GM18508 (cell line): ENCODE measurements around the gene FCF1.
"Not testable (repeated sequence)": the region's sequence is repeated elsewhere in the genome, so short reads cannot be mapped to it uniquely, and the experiment has no call there.

Experiments
- ATAC-seq: cut with Tn5 transposase; IDR thresholded peaks from one replicate; pipeline ENCODE4 v1.9.1; 2021; ENCODE audit warnings: moderate number of reproducible peaks; ENCODE audit not compliant: insufficient read depth, unreplicated experiment

The FCF1 gene

DNA sequence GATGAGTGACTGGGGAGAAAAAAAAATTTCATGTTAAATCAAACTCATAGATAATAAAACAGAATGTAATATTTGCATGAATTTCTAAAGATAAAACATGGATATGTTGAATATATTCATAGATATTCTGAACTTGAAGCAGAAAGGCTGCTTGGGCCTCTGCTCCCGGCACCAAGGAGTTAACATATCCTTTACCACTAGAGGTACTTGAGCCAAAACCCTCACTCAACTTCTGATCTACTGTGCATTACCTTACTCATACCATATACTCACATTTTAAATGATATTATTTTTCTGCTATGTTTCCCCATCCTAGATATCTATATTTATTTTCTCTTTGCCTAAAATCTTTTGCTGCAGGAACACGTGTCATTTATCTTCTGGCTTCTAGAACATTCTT, 15.0 kb upstream of the FCF1 start:
- no peak for ATAC-seq

DNA sequence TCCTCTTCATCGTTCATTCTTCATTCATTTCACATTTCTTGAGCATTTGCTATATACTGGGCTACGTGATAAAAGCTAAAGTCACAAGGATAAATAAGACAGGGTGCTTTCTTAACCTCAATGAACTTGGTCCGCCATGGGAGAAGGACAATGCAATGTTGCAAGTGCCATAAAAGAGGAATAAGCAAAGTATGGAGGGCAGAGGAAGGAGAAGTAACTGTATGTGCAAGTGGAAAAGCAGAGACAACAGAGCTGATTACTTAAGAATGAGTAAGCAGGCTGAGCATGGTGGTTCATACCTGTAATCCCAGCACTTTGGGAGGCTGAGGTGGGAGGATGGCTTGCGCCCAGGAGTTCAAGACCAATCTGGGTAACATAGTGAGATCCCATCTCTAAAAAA, 14.5 kb upstream of the FCF1 start:
- ATAC-seq: no peak

DNA sequence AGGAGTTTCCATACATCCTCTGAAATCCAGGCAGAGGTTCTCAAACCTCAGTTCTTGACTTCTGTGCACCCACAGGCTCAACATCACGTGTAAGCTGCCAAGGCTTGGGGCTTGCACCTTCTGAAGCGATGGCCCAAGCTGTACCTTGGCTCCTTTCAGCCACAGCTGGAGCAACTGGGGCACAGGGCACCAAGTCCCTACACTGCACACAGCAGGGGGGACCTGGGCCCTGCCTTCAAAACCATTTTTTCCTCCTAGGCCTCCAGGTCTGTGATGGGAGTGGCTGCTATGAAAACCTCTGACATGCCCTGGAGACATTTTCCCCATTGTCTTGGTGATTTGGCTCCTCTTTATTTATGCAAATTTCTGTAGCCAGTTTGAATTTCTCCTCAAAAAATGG, 10.7 kb upstream of the FCF1 start:
- ATAC-seq: no peak

DNA sequence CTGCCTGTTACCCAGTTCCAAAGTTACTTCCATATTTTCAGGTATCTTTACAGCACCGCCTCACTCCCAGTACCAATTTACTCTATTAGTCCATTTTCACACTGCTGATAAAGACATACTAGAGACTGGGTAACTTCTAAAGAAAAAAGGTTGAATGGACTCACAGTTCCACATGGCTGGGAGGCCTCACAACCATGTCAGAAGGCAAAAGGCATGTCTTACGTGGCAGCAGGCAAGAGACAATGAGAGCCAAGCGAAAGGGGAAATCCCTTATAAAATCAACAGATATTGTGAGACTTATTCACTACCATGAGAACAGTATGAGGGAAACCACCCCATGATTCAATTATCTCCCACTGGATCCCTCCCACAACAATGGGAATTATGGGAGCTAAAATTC, 9.9 kb upstream of the FCF1 start:
- ATAC-seq: no peak

DNA sequence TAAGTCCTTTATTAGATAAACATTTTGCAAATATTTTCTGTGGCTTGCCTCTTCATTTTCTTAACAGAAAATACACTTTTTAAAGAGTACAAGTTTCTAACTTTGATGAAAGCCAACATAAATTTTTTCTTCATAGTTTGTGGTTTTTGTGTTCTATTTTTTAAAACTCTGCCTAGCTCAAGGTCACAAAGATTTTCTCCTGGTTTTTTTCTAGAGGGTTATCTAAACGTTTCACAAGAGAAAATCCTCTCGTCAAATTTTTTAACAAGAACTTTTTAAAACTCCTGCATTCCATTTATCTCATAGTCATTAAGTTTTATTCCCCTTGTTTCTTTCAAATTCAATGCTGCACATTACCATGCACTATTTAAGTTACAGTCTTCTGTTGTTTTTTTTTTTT, 8.3 kb upstream of the FCF1 start:
- ATAC-seq: no peak

DNA sequence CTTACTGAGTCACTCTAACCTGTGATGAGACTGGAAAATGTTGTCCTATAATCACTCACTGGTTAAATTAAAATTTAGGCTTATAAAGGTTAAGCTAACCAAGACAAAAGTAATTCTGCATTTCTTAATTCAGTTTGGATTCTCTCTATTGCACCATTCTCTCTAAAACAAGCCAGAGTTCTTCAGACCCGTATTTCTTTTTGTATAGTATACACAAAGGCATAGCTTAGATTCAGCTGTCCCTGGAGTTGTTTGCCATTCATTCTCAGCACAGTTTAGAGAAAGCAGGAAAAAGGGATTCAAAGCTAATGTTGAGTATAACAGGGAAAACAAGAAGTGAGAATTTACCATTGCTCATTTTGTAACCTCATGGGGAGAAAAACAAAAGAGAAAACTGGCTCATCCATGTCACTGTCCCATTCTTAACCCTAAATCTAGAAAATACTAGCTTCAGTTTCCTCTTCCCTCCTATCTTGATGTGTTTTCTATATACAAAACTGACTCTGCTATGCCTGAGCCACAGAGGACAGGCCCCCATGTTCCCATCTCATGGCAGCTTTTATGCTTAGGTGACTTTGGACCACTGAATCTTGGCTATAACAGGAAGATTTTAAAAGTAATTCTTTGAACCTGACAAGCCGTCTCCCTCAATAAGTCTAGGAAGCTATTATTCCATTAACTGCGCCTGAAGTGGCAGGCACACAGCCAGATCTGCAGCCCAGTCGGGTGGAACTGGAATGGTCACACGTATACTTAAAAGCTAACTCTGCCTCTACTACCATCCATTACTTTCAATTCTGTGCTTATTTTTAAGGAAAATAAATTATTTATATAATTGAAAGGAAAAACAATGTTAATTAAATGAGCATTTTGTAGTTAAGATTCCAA, 7.1 kb upstream of the FCF1 start:
- ATAC-seq: no peak

- ATAC-seq: no peak
Measured at GRCh38 chr14:74710480-74710879, 2.5 kb upstream of the FCF1 start.

DNA sequence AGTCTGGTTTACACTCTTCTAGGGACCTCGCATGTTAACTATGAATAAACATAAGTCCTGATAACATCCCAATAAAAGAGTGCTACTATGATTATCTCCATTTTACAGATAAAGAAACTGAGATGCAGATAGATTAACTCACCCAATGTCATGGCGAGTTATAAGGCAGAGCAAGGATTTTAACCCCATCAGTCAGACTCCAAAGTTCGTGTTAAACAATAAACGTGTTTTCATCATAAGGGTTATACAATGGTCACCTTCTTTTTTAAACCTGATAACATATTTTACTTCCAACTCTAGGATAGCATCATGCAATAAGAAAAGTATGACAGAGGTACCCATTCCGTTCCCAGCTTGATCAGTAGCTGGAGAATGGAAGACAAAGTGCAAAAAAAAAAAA, 1.3 kb upstream of the FCF1 start:
- ATAC-seq: no peak

GRCh38 chr14:74713395-74713735, 421 bp downstream of the FCF1 start:
- ATAC-seq: no peak

DNA sequence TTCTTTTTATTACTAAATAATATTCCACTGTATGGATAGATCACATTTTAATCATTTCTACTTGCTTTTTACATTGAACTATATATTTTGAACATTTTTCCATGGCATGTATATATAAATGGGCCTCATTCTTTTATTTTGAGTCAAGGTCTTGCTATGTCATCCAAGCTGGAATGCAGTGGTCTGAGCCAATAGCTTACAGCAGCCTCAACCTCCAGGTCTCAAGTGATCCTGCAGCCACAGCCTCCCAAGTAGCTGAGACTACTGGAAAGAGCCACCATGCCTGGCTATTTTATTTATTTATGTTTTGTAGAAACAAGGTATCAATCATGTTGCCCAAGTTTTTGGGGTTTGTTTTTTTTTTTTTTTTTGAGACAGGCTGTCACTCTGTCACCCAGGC, 7.6 kb downstream of the FCF1 start:
- ATAC-seq: no peak

DNA sequence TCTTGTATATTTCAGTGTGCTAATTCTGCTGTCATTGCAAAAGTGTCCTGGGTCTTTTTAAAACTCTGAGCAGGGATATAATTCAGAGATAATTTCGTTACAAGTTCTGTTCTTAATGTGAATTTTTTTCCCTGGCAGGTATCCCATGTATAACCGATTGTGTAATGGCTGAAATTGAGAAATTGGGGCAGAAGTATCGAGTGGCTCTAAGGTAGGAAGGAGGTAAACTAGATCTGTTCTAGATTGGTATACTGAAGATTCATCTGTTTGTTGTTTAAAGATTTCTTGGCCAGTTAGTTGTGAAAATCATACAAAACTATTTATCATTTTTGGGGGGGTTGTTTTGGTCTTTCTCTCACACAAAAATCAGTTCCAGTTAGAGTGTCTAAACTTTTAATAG, 10.2 kb downstream of the FCF1 start:
- no peak for ATAC-seq

GRCh38 chr14:74732387-74732786, 19.4 kb downstream of the FCF1 start:
- no peak for ATAC-seq

DNA sequence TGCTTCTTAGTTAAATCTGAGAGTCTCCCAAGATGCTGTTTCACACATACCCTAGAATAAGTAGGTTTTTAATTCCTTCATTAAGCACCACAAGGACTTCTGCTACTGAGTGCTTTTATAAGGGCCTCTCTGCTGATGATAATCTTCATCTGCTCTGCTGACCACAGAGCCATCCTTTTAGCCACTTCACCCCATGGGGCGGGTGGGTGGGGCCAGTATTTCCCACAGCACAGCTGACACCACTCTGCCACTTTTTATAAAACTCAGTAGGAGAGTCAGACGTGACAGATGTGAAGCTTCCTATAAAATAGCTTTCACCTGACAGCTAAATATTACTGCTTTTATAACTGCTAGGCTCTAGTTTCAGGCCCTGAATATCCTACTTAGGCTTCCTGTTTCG, 20.3 kb downstream of the FCF1 start:
- ATAC-seq: no peak

- ATAC-seq: no peak
Measured at GRCh38 chr14:74735125-74735524, 22.2 kb downstream of the FCF1 start.

GRCh38 chr14:74737753-74738325, 24.9 kb downstream of the FCF1 start:
- no peak for ATAC-seq

- ATAC-seq: no peak
Measured at GRCh38 chr14:74739293-74740030, 26.5 kb downstream of the FCF1 start.

GRCh38 chr14:74747237-74747636, 34.3 kb downstream of the FCF1 start:
- no peak for ATAC-seq

- ATAC-seq: no peak
Measured at GRCh38 chr14:74754157-74754556, 41.2 kb downstream of the FCF1 start.

DNA sequence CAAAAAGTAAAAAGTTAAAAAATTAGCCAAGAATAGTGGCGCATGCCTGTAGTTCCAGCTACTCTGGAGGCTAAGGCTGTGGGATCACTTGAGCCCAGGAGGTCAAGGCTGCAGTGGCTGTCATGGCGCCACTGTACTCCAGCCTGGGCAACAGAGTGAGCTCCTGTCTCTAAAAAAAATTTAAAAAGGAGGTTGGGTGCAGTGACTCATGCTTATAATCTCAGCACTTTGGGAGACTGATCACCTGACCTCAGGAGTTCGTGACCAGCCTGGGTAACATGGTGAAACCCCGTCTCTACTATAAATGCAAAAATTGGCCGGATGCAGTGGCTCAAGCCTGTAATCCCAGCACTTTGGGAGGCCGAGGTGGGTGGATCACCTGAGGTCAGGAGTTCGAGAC, 42.0 kb downstream of the FCF1 start:
- no peak for ATAC-seq

GRCh38 chr14:74756326-74756725, 43.4 kb downstream of the FCF1 start:
- ATAC-seq: no peak

- ATAC-seq: not testable (repeated sequence)
Measured at GRCh38 chr14:74758505-74758904, 45.6 kb downstream of the FCF1 start.
